Mammary epithelial cell (primary cell): ENCODE data around the gene DDX11.
"Not testable (repeated sequence)": the region's sequence is repeated elsewhere in the genome, so short reads cannot be mapped to it uniquely, and the experiment has no call there.

Source experiments
- CTCF ChIP-seq, 2 donors: IDR thresholded peaks in 1 of 2; conservative IDR thresholded peaks in 1 of 2; 2 replicates each; pipeline ENCODE4 v1.5.1; 2011 to 2012; ENCODE audit warnings: inconsistent platforms in 2 of 2, low read length in 2 of 2, mild to moderate bottlenecking in 2 of 2, control low read depth in 1 of 2, low read depth in 1 of 2; ENCODE audit not compliant: insufficient read depth in 1 of 2; ENCODE audit errors: extremely low read depth in 1 of 2
- EZH2 ChIP-seq: IDR thresholded peaks from 2 replicates; pipeline ENCODE4 v1.6.1; 2012; ENCODE audit warnings: low read length, inconsistent platforms, borderline replicate concordance

GRCh38 chr12:31102596-31102995 is 28.9 kb downstream of the DDX11 start:
- not testable (repeated sequence) for TF ChIP-seq CTCF (conservative IDR thresholded peaks at IDR 0.05 in 1 of 2, IDR thresholded peaks at IDR 0.05 in 1 of 2; ENCODE audit: extremely low read depth in 1 of 2, insufficient read depth in 1 of 2, low read depth in 1 of 2, low read length in 2 of 2); EZH2
